Sigmoid colon (tissue), 7 donors: ENCODE data around the gene APOBEC3B. TPM values are rescaled to one million over a fixed set of nuclear protein-coding genes. Genes with fewer than 3 reads are reported as not detected.
A peak's percentile ranks its signal among the peaks of the same experiment; 100 is the strongest.
"Not testable (repeated sequence)": the region's sequence is repeated elsewhere in the genome, so short reads cannot be mapped to it uniquely, and the experiment has no call there.

Experiments
- DNase-seq: peaks from one replicate; pipeline ENCODE4 v3.0.0-alpha.2; 2019
- H3K27ac ChIP-seq, 4 donors: fragments of 200-600 bp; sonication (generic); one replicate each; pipeline ENCODE4 v1.5.1; 2016 to 2019; ENCODE audit warnings: mild to moderate bottlenecking in 1 of 4
- H3K27me3 ChIP-seq, 3 donors: fragments of 200-600 bp; sonication (generic); one replicate each; pipeline ENCODE4 v1.5.1; 2019; ENCODE audit warnings: mild to moderate bottlenecking in 1 of 3
- H3K36me3 ChIP-seq, 4 donors: fragments of 200-600 bp; sonication (generic); one replicate each; pipeline ENCODE4 v1.5.1; 2016 to 2019
- H3K4me1 ChIP-seq, 4 donors: fragments of 200-600 bp; sonication (generic); one replicate each; pipeline ENCODE4 v1.5.1; 2017 to 2019
- H3K4me3 ChIP-seq, 4 donors: fragments of 200-600 bp; sonication (generic); one replicate each; pipeline ENCODE4 v1.5.1; 2017 to 2019; ENCODE audit warnings: mild to moderate bottlenecking in 2 of 4, moderate library complexity in 1 of 4
- H3K9me3 ChIP-seq, 4 donors: fragments of 200-600 bp in 3 of 4; sonication (generic) in 3 of 4; one replicate each; pipeline versions ENCODE4 v1.5.1 to v1.6.1; 2013 to 2019
- EP300 ChIP-seq, 4 donors: sonication (generic); formaldehyde crosslinking; IDR thresholded peaks; one replicate each; pipeline ENCODE4 v1.6.1; 2017; ENCODE audit warnings: antibody characterized with exemption in 4 of 4
- POLR2A ChIP-seq, 2 donors: fragments of 450-650 bp; IDR thresholded peaks; one replicate each; pipeline ENCODE4 v1.6.1; 2016; ENCODE audit warnings: antibody characterized with exemption in 2 of 2, mild to moderate bottlenecking in 2 of 2, moderate library complexity in 2 of 2
- POLR2AphosphoS5 ChIP-seq, 4 donors: sonication (generic); formaldehyde crosslinking; IDR thresholded peaks; one replicate each; pipeline ENCODE4 v1.6.1; 2017; ENCODE audit warnings: antibody characterized with exemption in 4 of 4
- WGBS, 2 donors: extraction: QIAGEN DNeasy Blood & Tissue Kit; methylation state at CpG; one replicate each; pipeline ENCODE4 v1.1.7; 2013; 5-methylcytosine and 5-hydroxymethylcytosine counted together
- intact Hi-C: fragments of 100-400 bp; cut with DNase I; formaldehyde crosslinking; loops from one replicate; pipeline ENCODE4 v1.15.1; 2023
- polyA plus RNA-seq, 3 donors: library from polyadenylated mRNA; stranded (reverse); fragments of 200-250 nt; gene quantifications; one replicate each; pipeline ENCODE4 v1.2.3, GENCODE V29; 2013
- total RNA-seq, 4 donors: library from RNA; depleted of rRNA; stranded (reverse); fragments of >200 nt; gene quantifications; one replicate each; pipeline ENCODE4 v1.1.0, GENCODE V29; 2016
- TF ChIP-seq, protein P1 (sequence below), 4 experiments: fragments of 450-650 bp in 3 of 4; fragments of 200-600 bp in 1 of 4; IDR thresholded peaks; one replicate each; pipeline ENCODE4 v1.5.1; 2016 to 2019; ENCODE audit warnings: antibody characterized with exemption in 4 of 4, mild to moderate bottlenecking in 3 of 4, moderate library complexity in 2 of 4
- donor health status: healthy with polysubstance abuse.
- donor health status: Bipolar disorder and iron deficiency.
- donor health status: healthy.

Gene APOBEC3B
- total and polyA plus RNA-seq, 7 donors = 0.71 to 81.6 (median 13.5) TPM; not detected in 2

GRCh38 chr22:38997518-38997917 is 15.4 kb downstream of the APOBEC3B start:
- TF ChIP-seq, protein P1, sequence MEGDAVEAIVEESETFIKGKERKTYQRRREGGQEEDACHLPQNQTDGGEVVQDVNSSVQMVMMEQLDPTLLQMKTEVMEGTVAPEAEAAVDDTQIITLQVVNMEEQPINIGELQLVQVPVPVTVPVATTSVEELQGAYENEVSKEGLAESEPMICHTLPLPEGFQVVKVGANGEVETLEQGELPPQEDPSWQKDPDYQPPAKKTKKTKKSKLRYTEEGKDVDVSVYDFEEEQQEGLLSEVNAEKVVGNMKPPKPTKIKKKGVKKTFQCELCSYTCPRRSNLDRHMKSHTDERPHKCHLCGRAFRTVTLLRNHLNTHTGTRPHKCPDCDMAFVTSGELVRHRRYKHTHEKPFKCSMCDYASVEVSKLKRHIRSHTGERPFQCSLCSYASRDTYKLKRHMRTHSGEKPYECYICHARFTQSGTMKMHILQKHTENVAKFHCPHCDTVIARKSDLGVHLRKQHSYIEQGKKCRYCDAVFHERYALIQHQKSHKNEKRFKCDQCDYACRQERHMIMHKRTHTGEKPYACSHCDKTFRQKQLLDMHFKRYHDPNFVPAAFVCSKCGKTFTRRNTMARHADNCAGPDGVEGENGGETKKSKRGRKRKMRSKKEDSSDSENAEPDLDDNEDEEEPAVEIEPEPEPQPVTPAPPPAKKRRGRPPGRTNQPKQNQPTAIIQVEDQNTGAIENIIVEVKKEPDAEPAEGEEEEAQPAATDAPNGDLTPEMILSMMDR (IDR thresholded peaks at IDR 0.05) = no peak
- TF ChIP-seq POLR2A (IDR thresholded peaks at IDR 0.05) = no peak
- TF ChIP-seq EP300 (IDR thresholded peaks at IDR 0.05) = no peak
- TF ChIP-seq POLR2AphosphoS5 (IDR thresholded peaks at IDR 0.05) = no peak
- H3K27me3 ChIP-seq = peaks cover 0 to 13% (median 0%) of the 10 kb centered on the region in 3 donors
- WGBS, 2 donors = 85 to 91% methylated on average over 3 of the region's 3 CpGs
- intact Hi-C loops = no loop called here
- H3K9me3 ChIP-seq = no peaks in the 10 kb centered on the region
- H3K36me3 ChIP-seq = no peaks in the 10 kb centered on the region
- no peaks in the 10 kb centered on the region for H3K4me1 ChIP-seq
- no peak for DNase-seq
- H3K4me3 ChIP-seq = no peak overlapping the region
- H3K27ac ChIP-seq = no peak overlapping the region

DNA sequence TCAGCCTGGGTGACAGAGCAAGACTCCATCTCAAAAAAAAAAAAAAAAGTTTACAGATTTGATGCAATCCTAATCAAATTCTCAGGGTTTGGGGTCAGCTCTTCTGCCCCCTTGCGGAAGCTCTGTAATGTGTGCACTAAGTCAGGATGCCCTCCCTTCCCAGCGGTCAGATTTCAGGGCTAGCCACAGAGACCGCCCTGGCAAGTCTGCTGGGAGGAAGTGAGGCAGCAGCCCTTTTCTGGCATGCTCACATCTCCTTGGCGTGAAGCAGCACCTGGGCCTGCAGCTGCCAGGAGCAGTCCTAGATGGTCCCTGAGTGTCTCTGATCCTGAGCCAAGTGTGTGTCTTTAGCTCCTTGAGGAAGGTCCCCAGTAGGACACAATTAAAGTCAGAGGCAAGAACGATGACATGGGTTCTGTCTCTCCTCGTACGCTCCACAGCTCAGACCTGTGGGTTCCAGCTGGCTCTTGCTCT is 21.1 kb downstream of the APOBEC3B start:
- DNase-seq = peak; percentile 86
- intact Hi-C loops = loop anchor here (1.0 to 2.0 kb wide), 2 partner anchors 134 to 234 kb away; no protein-coding TSS in a partner anchor

GRCh38 chr22:39007177-39007576 is 25.0 kb downstream of the APOBEC3B start:
- intact Hi-C loops = loop anchor here (5.0 kb wide), 1 partner anchor 115 kb away; no protein-coding TSS in a partner anchor
- Histone ChIP-seq H3K4me3 (no peak overlapping the region), H3K36me3 (no peaks in the 10 kb centered on the region), H3K9me3 (no peaks in the 10 kb centered on the region), H3K27ac (no peak overlapping the region), H3K27me3 (no peaks in the 10 kb centered on the region), H3K4me1 (peaks cover 0 to 8% (median 2%) of the 10 kb centered on the region in 4 donors)
- no peak for DNase-seq
- no peak for TF ChIP-seq POLR2A (IDR thresholded peaks at IDR 0.05)
- TF ChIP-seq POLR2AphosphoS5 (IDR thresholded peaks at IDR 0.05) = no peak
- TF ChIP-seq, protein P1 (IDR thresholded peaks at IDR 0.05) = no peak
- TF ChIP-seq EP300 (IDR thresholded peaks at IDR 0.05) = no peak
- 96 to 97% methylated on average over 5 of the region's 5 CpGs for WGBS, 2 donors

More for the DNA sequence above, 21.1 kb downstream of the APOBEC3B start:
- H3K27me3 ChIP-seq = no peaks in the 10 kb centered on the region
- WGBS, 2 donors = 11 to 20% methylated on average over 7 of the region's 7 CpGs
- H3K9me3 ChIP-seq = no peaks in the 10 kb centered on the region
- peaks cover 0 to 8% (median 2%) of the 10 kb centered on the region in 4 donors for H3K4me1 ChIP-seq
- H3K36me3 ChIP-seq = no peaks in the 10 kb centered on the region
- no peak overlapping the region for H3K27ac ChIP-seq
- TF ChIP-seq, protein P1 (IDR thresholded peaks at IDR 0.05) = peak; percentile 53 to 80 (median 70)
- TF ChIP-seq EP300 (IDR thresholded peaks at IDR 0.05) (no peak), POLR2AphosphoS5 (IDR thresholded peaks at IDR 0.05) (peak in 1 of 4 donors; percentile 27), POLR2A (IDR thresholded peaks at IDR 0.05) (no peak)
- no peak overlapping the region for H3K4me3 ChIP-seq

- H3K4me1 ChIP-seq, H3K27me3 ChIP-seq, H3K9me3 ChIP-seq, H3K36me3 ChIP-seq, H3K27ac ChIP-seq, DNase-seq, H3K4me3 ChIP-seq: not testable (repeated sequence)
- intact Hi-C loops = loop anchor here (5.0 kb wide), 1 partner anchor 114 kb away; no protein-coding TSS in a partner anchor
- WGBS, 2 donors = 85 to 89% methylated on average over 8 of the region's 8 CpGs
These were observed 26.2 kb downstream of the APOBEC3B start for GRCh38 chr22:39008271-39008850.

GRCh38 chr22:39010946-39011345 is 28.8 kb downstream of the APOBEC3B start:
- no peak overlapping the region for H3K4me3 ChIP-seq
- WGBS, 2 donors = 81 to 86% methylated on average over 15 of the region's 15 CpGs
- TF ChIP-seq POLR2AphosphoS5 (IDR thresholded peaks at IDR 0.05) (no peak), POLR2A (IDR thresholded peaks at IDR 0.05) (no peak), EP300 (IDR thresholded peaks at IDR 0.05) (no peak)
- TF ChIP-seq, protein P1 (IDR thresholded peaks at IDR 0.05) = no peak
- H3K36me3 ChIP-seq = no peaks in the 10 kb centered on the region
- H3K9me3 ChIP-seq = no peaks in the 10 kb centered on the region
- H3K4me1 ChIP-seq = peaks cover 0 to 26% (median 19%) of the 10 kb centered on the region in 4 donors
- no peaks in the 10 kb centered on the region for H3K27me3 ChIP-seq
- intact Hi-C loops = loop anchor here (5.0 kb wide), 1 partner anchor 306 kb away; the partner anchor contains the start of gene RPL3
- H3K27ac ChIP-seq = no peak overlapping the region
- no peak for DNase-seq
